ENCODE measurements around the gene HIGD2A. TPM values are rescaled to one million over a fixed set of nuclear protein-coding genes. Genes with fewer than 3 reads are reported as not detected.
A peak's percentile ranks its signal among the peaks of the same experiment; 100 is the strongest.
"Not testable (repeated sequence)": the region's sequence is repeated elsewhere in the genome, so short reads cannot be mapped to it uniquely, and the experiment has no call there.

The HIGD2A gene
- total RNA-seq, 1 experiment from 2014 or later: 166 TPM

- no peaks in the 10 kb centered on the region for H3K27me3 ChIP-seq
- DNase-seq: no peak
- H3K9me3 ChIP-seq: no peaks in the 10 kb centered on the region
- H3K4me3 ChIP-seq: no peak overlapping the region
- H3K36me3 ChIP-seq: peaks cover 66% of the 10 kb centered on the region
These were observed 17.3 kb downstream of the HIGD2A start for GRCh38 chr5:176405656-176406435.

DNA sequence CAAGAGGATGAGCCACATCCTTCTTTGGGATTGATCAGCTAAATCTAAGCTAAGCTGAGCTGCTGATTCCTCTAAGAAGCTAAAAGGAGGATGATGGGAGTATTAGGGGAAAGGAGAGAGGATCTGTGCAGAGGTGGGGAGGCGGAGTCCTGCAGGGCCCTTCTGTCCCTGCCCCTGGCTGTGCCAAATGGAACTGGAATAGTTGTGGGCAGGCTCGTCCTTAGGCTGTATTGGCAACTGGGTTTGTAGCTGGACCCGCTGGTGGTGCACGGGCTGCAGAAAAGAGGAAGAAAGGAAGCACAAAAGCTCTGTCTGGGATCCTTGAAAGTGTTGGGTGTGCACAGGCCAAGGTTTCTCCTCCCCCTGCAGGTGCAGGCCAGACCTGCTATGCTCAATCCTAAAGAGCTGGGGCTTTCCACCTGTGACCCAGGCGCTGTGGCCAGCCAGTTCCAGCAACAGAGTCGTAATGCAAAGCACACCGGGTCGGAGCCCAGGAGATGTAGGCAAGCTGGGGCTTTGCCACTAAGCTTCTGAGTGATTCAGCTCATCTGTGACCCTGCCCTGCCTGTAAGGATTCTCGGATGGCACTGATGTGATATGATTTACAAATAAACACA is 18.0 kb downstream of the HIGD2A start:
- Histone ChIP-seq H3K27me3 (no peaks in the 10 kb centered on the region), H3K9me3 (no peaks in the 10 kb centered on the region), H3K36me3 (peaks cover 62% of the 10 kb centered on the region), H3K4me3 (no peak overlapping the region)
- DNase-seq: no peak

- no peaks in the 10 kb centered on the region for H3K9me3 ChIP-seq
- no peak for DNase-seq
- no peak overlapping the region for H3K4me3 ChIP-seq
- H3K36me3 ChIP-seq: peaks cover 52% of the 10 kb centered on the region
- H3K27me3 ChIP-seq: no peaks in the 10 kb centered on the region
These were observed 19.1 kb downstream of the HIGD2A start for GRCh38 chr5:176407456-176408251.

- not testable (repeated sequence) for H3K27me3 ChIP-seq, H3K9me3 ChIP-seq, DNase-seq, H3K4me3 ChIP-seq
- H3K36me3 ChIP-seq: peaks cover 53% of the 10 kb centered on the region
These were observed 19.7 kb downstream of the HIGD2A start for GRCh38 chr5:176408252-176408573.

DNA sequence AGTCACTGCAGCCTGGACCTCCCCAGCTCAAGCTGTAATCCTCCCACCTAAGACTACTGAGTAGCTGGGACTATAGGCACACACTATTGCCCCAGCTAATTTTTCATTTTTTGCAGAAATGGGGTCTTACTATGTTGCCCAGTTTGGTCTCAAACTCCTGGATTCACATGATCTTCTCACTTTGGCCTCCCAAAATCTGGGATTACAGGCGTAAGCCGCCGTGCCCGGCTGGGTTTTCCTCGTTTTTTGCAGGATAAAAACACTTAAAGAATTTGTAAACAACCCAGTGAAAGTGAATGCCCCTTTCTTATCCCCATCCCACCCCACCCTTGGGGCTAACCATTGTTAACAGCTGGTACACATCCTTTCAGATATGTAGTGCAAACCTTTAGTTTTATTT is 20.0 kb downstream of the HIGD2A start:
- Histone ChIP-seq H3K27me3 (no peaks in the 10 kb centered on the region), H3K36me3 (peaks cover 53% of the 10 kb centered on the region), H3K9me3 (no peaks in the 10 kb centered on the region), H3K4me3 (no peak overlapping the region)
- no peak for DNase-seq

- H3K9me3 ChIP-seq: no peaks in the 10 kb centered on the region
- peaks cover 49% of the 10 kb centered on the region for H3K36me3 ChIP-seq
- no peak overlapping the region for H3K4me3 ChIP-seq
- H3K27me3 ChIP-seq: no peaks in the 10 kb centered on the region
- DNase-seq: no peak
These were observed 21.2 kb downstream of the HIGD2A start for GRCh38 chr5:176409765-176410164.

GRCh38 chr5:176410486-176411180 is 22.1 kb downstream of the HIGD2A start:
- H3K9me3 ChIP-seq: no peaks in the 10 kb centered on the region
- no peak for DNase-seq
- no peaks in the 10 kb centered on the region for H3K27me3 ChIP-seq

GRCh38 chr5:176412517-176413254 is 24.1 kb downstream of the HIGD2A start:
- DNase-seq: no peak
- Histone ChIP-seq H3K36me3 (peaks cover 28% of the 10 kb centered on the region), H3K4me3 (no peak overlapping the region), H3K27me3 (no peaks in the 10 kb centered on the region), H3K9me3 (no peaks in the 10 kb centered on the region)

More at GRCh38 chr5:176410486-176411180, 22.1 kb downstream of the HIGD2A start:
- no peak overlapping the region for H3K4me3 ChIP-seq
- peaks cover 47% of the 10 kb centered on the region for H3K36me3 ChIP-seq

- Histone ChIP-seq H3K4me3 (no peak overlapping the region), H3K9me3 (no peaks in the 10 kb centered on the region), H3K36me3 (peaks cover 26% of the 10 kb centered on the region), H3K27me3 (no peaks in the 10 kb centered on the region)
- peak; percentile 41 for DNase-seq
These were observed 24.7 kb downstream of the HIGD2A start for GRCh38 chr5:176413255-176413565.

GRCh38 chr5:176413709-176414191 is 25.2 kb downstream of the HIGD2A start:
- no peak for DNase-seq
- Histone ChIP-seq H3K36me3 (peaks cover 22% of the 10 kb centered on the region), H3K27me3 (no peaks in the 10 kb centered on the region), H3K4me3 (no peak overlapping the region), H3K9me3 (no peaks in the 10 kb centered on the region)

GRCh38 chr5:176414704-176415103 is 26.2 kb downstream of the HIGD2A start:
- Histone ChIP-seq H3K27me3 (no peaks in the 10 kb centered on the region), H3K36me3 (peaks cover 15% of the 10 kb centered on the region), H3K4me3 (no peak overlapping the region), H3K9me3 (no peaks in the 10 kb centered on the region)
- no peak for DNase-seq

DNA sequence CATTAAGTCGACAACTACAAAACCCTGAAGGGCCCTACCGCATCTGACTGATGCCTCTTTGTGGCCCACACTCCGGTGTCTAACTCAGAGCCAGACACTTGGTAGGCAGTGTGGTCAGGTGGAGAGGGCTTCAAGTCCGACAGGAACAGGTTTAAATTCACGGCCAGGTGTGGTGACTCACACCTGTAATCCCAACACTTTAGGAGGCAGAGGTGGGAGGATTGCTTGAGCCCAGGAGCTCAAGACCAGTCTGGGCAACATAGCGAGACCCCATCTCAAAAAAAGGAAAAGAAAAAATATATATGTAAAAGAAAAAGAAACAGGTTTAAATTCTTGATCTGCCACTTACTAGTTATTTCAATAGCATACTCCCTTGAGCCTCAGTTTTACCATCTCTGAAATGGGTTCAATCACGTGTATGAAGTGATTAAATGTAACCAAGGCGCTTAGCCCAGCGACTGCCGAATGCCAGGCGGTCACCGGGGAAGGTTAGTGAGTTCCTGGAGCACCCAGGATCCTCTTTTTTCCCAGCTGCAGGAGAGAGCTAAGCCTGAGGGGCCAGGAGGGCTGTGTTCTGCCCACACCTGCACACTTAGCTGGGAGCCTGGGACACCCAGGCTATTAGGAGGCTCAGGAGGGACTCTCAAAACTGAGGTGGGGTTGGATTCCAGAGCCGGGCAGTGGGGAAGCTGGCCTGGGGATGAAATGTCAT is 26.8 kb downstream of the HIGD2A start:
- H3K36me3 ChIP-seq: peaks cover 8% of the 10 kb centered on the region
- DNase-seq: no peak

DNA sequence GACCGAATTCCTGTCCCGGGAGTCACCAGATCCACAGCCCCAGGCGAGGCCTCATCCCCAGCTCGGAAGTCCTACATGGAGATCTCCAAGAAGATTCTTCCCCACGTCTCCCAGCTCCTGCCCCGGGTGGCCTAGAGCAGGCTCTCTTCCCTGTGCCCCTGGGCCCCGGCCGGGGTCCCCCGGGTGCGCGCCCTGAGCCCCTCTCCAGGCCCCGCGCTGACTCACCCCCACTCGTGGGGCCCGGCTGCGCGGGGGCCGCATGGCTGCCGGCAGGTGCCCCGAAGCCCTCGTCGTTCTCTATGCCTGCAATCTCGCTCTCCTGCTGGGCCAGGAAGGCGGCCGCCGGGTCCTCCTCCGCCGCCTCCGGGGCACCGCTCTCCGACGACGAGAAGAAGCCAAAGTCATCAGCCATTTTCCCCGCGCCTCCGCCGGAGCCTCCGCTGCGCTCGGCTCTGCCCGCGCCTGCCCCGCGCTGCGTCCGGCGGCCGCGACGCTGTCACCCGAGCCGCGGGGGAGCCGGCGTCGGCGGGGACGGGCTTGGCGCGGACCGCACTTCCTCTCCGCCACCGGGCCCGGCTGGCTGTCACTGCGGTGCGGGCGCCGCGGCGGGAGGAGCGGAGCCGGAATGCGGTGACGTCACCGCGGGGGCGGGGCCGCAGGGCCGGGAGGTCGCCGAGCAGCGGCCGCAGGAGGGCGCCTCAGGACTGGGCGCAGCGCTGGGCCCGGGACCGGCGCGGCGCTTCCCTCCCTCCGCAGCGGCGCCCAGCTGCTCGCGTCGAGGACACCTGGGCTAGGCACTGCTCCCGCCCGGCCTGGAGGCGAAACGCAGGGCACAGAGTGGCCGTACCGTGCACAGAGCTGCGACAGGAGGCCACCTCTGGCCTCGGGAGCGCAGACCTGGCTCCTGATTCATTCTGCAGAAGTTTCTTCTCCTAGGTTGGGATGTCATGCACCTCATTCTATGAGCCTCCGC is 27.7 kb downstream of the HIGD2A start, which contains the start of gene CLTB:
TSS of gene CLTB (minus strand) at position 588 of the 973 bp plus-strand sequence. CDS start at position 412, 176 bp downstream.
- Histone ChIP-seq H3K9me3 (peaks cover 5% of the 10 kb centered on the region; the same call in 1 of the 2 replicates), H3K4me3 (peak within 1 kb of the TSS; percentile 74), H3K36me3 (peaks cover 7% of the 10 kb centered on the region), H3K27me3 (no peaks in the 10 kb centered on the region; the same call in 1 of the 2 replicates)
- peak; percentile 91 for DNase-seq

More for the DNA sequence above, 26.8 kb downstream of the HIGD2A start:
- Histone ChIP-seq H3K9me3 (peaks cover 1% of the 10 kb centered on the region; the same call in 1 of the 2 replicates), H3K27me3 (no peaks in the 10 kb centered on the region; the same call in 1 of the 2 replicates), H3K4me3 (peak overlapping the region; percentile 74)

DNA sequence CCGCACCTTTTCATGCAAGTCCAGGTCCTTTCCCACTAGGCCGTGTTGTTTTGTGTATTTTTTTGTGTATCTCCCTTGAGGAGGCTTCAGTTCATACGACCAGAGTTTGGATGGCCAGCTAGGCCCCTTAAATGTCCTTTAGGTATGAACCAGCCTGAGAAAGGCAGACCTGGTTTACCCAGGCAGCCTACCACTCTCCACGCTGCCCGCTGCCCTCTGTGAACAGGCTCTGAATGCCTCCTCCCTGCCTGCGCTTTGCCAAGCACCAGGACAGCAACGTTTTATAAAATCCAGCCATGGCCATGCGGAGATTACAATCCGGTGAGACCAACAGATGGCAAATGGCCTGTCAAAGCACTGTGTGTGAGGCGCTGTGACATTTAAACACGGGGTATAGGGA is 28.4 kb downstream of the HIGD2A start:
- Histone ChIP-seq H3K27me3 (no peaks in the 10 kb centered on the region; the same call in 1 of the 2 replicates), H3K4me3 (peak overlapping the region; percentile 74)

More for the DNA sequence above, 28.4 kb downstream of the HIGD2A start:
- peaks cover 7% of the 10 kb centered on the region for H3K36me3 ChIP-seq
- H3K9me3 ChIP-seq: peaks cover 7% of the 10 kb centered on the region
- no peak for DNase-seq

All from MG63 (cell line).